Tibial nerve (tissue), 4 donors: ENCODE measurements around the gene FIG4.

Source experiments
- EP300 ChIP-seq, 2 donors: sonication (generic); formaldehyde crosslinking; IDR thresholded peaks; one replicate each; pipeline ENCODE4 v1.6.1; 2017; ENCODE audit warnings: antibody characterized with exemption in 2 of 2, mild to moderate bottlenecking in 1 of 2
- TF ChIP-seq, protein P1 (sequence below), 5 experiments: fragments of 200-600 bp in 3 of 5; fragments of 450-650 bp in 2 of 5; sonication (generic) in 3 of 5; IDR thresholded peaks; one replicate each; pipeline ENCODE4 v1.5.1; 2016 to 2019; ENCODE audit warnings: antibody characterized with exemption in 5 of 5, mild to moderate bottlenecking in 3 of 5, moderate library complexity in 2 of 5

DNA sequence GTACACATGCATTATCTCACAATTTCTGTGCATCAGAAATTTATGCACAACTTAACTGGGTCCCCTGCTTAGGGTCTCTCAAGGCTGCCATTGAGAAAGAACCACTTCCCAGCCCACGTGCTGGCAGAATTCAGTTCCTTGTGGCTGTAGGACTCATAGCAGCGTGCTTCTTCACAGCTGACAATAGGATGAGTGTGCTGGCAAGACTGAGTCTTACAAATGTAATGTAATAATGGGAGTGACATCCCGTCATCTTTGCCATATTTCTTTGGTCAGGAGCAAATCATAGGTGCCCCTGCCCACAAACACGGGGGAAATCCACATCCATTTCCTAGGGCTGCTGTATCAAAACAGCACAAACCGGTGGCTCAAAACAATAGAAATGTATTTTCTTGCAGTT is 77.4 kb downstream of the FIG4 start:
- no peak for TF ChIP-seq EP300 (IDR thresholded peaks at IDR 0.05)
- TF ChIP-seq, protein P1, sequence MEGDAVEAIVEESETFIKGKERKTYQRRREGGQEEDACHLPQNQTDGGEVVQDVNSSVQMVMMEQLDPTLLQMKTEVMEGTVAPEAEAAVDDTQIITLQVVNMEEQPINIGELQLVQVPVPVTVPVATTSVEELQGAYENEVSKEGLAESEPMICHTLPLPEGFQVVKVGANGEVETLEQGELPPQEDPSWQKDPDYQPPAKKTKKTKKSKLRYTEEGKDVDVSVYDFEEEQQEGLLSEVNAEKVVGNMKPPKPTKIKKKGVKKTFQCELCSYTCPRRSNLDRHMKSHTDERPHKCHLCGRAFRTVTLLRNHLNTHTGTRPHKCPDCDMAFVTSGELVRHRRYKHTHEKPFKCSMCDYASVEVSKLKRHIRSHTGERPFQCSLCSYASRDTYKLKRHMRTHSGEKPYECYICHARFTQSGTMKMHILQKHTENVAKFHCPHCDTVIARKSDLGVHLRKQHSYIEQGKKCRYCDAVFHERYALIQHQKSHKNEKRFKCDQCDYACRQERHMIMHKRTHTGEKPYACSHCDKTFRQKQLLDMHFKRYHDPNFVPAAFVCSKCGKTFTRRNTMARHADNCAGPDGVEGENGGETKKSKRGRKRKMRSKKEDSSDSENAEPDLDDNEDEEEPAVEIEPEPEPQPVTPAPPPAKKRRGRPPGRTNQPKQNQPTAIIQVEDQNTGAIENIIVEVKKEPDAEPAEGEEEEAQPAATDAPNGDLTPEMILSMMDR (IDR thresholded peaks at IDR 0.05) = no peak
